ENCODE results near the gene CRYGN.

Gene CRYGN

DNA sequence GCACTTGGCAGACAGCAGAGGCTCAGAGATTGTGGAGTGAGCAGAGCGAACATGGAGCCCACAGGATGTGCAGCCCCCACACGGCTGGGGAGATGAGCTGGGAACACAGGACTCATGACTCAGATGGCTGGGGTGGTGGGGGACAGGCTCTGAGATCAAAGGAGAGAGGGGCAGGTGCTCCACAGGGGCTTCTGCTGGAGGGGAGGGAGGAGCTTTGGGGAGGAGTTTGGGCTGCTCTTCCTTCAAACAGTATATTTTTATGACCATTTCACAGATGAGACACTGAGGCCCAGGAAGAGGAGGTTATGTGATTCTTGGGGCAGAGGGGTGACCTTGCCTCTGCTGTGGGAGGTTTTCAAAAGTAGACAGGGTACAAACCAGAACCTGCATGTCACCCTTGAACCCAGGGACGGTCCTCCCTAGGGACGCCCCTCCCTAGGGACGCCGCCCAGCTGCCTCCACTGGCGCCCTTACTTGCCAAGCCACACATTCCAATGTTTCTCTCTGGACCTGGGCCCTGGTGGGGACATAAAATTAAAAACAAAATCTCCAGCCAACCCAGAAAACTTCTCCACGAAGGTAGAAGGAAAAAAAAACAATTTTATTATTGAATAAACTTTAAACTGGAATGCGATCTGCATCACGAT lies 981 bp upstream of the CRYGN start:
- in situ Hi-C loops (cut with MboI; ENCODE audit: low sequenced_read_pairs), result no loop called here

GRCh38 chr7:151438864-151439601 lies 908 bp downstream of the CRYGN start:
- in situ Hi-C loops (cut with MboI; ENCODE audit: low sequenced_read_pairs), result no loop called here

GRCh38 chr7:151437866-151438516 lies 1.9 kb downstream of the CRYGN start:
- in situ Hi-C loops (cut with MboI; ENCODE audit: low sequenced_read_pairs), result no loop called here

DNA sequence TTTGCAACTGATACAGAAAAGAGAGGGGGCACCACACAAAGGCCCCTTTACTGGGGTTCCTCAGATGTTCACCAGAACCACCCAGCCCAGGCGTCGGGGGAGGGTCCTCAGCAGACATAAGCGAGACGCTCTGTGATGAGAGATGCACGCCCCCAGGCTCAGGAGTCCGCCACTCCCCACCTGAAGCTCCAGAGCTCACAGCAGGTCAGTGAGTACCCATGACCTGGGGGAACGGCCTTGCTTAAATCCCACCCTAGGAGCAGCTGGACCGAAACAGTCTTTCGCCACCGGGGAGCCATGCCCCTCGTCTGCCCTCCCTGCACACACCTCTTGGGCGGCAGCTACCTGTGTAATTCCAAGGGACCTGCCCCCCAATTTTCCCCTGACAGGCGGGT lies 2.8 kb downstream of the CRYGN start:
- in situ Hi-C loops (cut with MboI; ENCODE audit: low sequenced_read_pairs), result no loop called here

GRCh38 chr7:151436446-151437158 lies 3.3 kb downstream of the CRYGN start:
- in situ Hi-C loops (cut with MboI; ENCODE audit: low sequenced_read_pairs), result no loop called here

- in situ Hi-C loops (cut with MboI; ENCODE audit: low sequenced_read_pairs), result no loop called here
Measured at GRCh38 chr7:151435971-151436370, 4.0 kb downstream of the CRYGN start.

- in situ Hi-C loops (cut with MboI; ENCODE audit: low sequenced_read_pairs), result no loop called here
Measured at GRCh38 chr7:151435103-151435916, 4.6 kb downstream of the CRYGN start.

GRCh38 chr7:151434549-151434948 lies 5.4 kb downstream of the CRYGN start:
- in situ Hi-C loops (cut with MboI; ENCODE audit: low sequenced_read_pairs), result no loop called here

GRCh38 chr7:151433721-151434400 lies 6.1 kb downstream of the CRYGN start:
- in situ Hi-C loops (cut with MboI; ENCODE audit: low sequenced_read_pairs), result no loop called here

- in situ Hi-C loops (cut with MboI; ENCODE audit: low sequenced_read_pairs), result no loop called here
Measured at GRCh38 chr7:151432658-151433521, 7.1 kb downstream of the CRYGN start.

- in situ Hi-C loops (cut with MboI; ENCODE audit: low sequenced_read_pairs), result no loop called here
Measured at GRCh38 chr7:151431768-151432311, 8.1 kb downstream of the CRYGN start.

DNA sequence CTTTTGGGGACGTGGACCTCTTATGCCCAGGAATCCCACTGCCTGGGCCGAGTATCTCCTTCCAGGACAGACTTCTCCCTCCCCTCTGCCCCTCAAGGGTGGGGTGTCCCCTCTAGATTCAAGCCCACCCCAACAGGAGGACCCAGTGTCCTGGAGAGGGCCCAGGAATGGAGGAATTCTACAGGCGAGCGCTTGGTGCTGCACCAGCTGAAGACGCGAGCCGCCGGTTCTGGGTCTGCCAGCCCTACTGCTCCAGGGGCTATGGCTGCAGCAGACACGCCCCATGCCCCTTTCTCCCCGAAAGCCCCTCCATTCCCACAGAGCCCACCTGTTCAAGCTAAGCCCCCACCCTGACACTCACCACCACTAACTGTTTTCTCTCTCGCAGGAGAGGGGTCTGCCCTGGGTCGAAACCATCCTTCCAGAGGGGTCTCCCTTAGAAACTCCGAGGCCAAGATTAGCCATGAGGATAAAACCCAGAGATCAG lies 8.6 kb downstream of the CRYGN start:
- in situ Hi-C loops (cut with MboI; ENCODE audit: low sequenced_read_pairs), result no loop called here

DNA sequence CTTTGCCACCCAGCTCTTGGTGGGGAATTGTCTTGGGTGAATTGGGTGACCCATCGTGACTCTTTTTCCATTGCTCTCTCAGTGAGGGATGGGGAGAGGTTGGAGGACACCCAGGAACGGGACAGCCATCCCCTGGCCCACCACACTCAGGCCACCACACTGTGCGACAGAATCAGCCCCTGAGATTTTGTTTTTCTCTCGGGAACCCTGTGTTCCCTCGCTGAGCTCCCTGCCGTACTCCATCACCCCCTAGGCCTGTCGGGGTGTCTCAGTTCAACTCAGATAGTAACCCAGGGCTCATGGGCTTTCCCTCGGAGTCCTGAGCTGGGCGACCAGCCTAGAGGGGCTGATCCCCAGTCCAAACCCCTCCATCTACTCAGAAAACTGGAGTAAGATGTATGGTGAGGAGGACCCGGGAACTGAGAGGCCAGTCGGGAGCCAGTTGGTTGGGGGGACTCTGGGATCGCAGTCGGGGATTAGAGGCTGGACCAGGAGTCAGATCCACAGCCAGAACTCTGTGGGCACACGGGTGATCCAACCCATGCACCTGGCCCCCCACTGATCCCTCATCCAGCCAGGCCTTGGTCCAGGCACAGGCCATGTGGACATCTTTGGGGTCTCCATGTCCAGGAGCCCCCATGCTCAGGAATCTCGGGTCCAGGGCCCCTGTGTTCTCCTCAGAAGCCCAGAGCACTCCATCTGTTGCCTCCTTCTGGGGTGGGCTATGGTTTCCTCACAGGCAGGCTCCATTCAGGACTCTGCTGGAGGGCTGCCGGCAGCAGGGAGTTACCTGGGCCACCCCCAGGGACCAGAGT lies 9.3 kb downstream of the CRYGN start:
- in situ Hi-C loops (cut with MboI; ENCODE audit: low sequenced_read_pairs), result no loop called here

DNA sequence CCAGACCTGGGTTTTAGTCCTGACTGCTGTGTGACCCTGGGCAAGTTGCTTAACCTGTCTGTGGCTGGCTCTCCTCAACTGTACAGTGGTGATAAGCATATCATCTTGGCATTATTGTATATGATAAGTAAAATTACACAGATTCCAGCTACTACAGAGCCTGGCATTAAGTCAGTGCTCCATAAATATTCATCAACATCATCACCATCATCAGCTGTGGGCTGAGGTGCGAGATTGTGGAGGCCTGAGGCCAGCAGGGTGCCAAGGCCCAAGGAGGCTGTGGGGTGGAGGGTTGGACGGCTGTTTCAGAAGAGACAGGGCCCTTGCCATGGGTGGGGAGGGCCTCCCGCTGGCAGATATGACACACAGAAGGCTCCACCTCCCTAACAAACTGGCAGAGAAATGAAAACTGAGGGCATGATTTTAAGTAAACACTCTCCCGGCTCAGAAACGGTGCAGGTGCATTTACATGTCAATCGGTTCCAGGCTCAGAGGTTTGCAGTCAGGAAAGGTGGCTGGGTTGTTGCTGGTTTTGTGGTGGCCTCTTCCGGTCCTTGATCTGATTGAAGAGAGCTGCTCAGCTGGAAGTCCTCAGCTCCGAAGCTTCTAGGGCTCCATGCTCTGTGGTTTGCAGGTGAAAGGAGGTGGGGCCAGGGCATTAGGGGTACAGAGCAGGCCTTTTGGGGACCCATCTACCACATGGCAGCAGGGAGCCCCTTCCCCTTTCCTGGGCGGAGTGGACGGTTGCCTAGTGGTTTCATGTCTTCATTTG lies 10.2 kb downstream of the CRYGN start:
- in situ Hi-C loops (cut with MboI; ENCODE audit: low sequenced_read_pairs), result no loop called here

DNA sequence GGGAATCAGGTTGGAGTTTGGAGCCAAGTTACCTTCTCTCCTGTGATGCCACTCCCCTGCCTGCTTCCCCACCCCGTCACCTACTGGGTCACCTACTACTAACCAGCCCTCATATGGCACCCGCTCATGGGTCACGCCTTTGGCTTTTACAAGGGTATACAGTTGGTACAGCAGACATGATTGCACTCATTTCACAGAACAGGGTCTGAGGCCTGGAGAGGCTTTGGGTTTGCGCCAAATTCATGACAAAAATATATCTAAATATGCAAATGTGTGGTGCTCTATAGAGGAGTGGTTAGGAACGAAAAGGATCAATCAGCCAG lies 10.7 kb downstream of the CRYGN start:
- in situ Hi-C loops (cut with MboI; ENCODE audit: low sequenced_read_pairs), result no loop called here

- in situ Hi-C loops (cut with MboI; ENCODE audit: low sequenced_read_pairs), result no loop called here
Measured at GRCh38 chr7:151428378-151429236, 11.3 kb downstream of the CRYGN start.

Measured in hTERT RPE-1 (cell line).